Right cardiac atrium (tissue), 5 donors: Measurements from ENCODE around the gene ZNF677. TPM values are rescaled to one million over a fixed set of nuclear protein-coding genes. Genes with fewer than 3 reads are reported as not detected.
"Not testable (repeated sequence)": the region's sequence is repeated elsewhere in the genome, so short reads cannot be mapped to it uniquely, and the experiment has no call there.

Experiments used
- ATAC-seq, 2 donors: fragments of 200-7000 bp; cut with Tn5 transposase; one replicate each; pipeline versions ENCODE4 v1.8.0 to v1.9.1; 2020; ENCODE audit warnings: moderate library complexity in 2 of 2, mild to moderate bottlenecking in 1 of 2
- DNase-seq, 3 donors: peaks; one replicate each; pipeline ENCODE4 v3.0.0-alpha.2; 2020
- H3K27ac ChIP-seq: one replicate; pipeline ENCODE4 v1.5.1; 2013; ENCODE audit warnings: mild to moderate bottlenecking, low read length, control low read depth, moderate library complexity
- H3K27me3 ChIP-seq: one replicate; pipeline ENCODE4 v1.6.1; 2013; ENCODE audit not compliant: control insufficient read depth, insufficient read depth
- H3K4me1 ChIP-seq: one replicate; pipeline ENCODE4 v1.6.1; 2013; ENCODE audit warnings: low read length; ENCODE audit not compliant: control insufficient read depth, insufficient read depth
- H3K4me3 ChIP-seq: one replicate; pipeline ENCODE4 v1.5.1; 2013; ENCODE audit warnings: low read length, control low read depth
- H3K9me3 ChIP-seq: one replicate; pipeline ENCODE4 v1.6.1; 2013; ENCODE audit warnings: low read length; ENCODE audit not compliant: control insufficient read depth
- WGBS: extraction: QIAGEN DNeasy Blood & Tissue Kit; methylation state at CpG from one replicate; pipeline ENCODE4 v1.1.7; 2013; 5-methylcytosine and 5-hydroxymethylcytosine counted together
- intact Hi-C, 4 donors: fragments of 100-400 bp; cut with DNase I; formaldehyde crosslinking; loops; one replicate each; pipeline versions ENCODE4 v1.11.0 to v1.14.0; 2022 to 2023
- polyA plus RNA-seq: library from polyadenylated mRNA; stranded (reverse); fragments of 200-250 nt; gene quantifications from one replicate; pipeline ENCODE4 v1.2.3, GENCODE V29; 2013
- total RNA-seq, 4 donors: library from RNA; stranded (reverse); fragmentation: NEBNext Ultra II Directional; extraction: Animal tissue kit (Norgen Biotek cat#: 25700); gene quantifications; one replicate each; pipeline ENCODE4 v1.2.1, GENCODE V29; 2021
- donor health status: healthy with polysubstance abuse.
- donor health status: DM: no; HTN: yes; CAD: no.
- donor health status: DM: no; HTN: no; CAD: no.
- donor health status: DM: no; HTN: yes; CAD: no; lungs with severe emphysema.
- donor health status: DM: yes; HTN: yes; CAD: no.

The ZNF677 gene
- total and polyA plus RNA-seq, 5 donors = 18.7 to 27.9 (median 24.1) TPM

DNA sequence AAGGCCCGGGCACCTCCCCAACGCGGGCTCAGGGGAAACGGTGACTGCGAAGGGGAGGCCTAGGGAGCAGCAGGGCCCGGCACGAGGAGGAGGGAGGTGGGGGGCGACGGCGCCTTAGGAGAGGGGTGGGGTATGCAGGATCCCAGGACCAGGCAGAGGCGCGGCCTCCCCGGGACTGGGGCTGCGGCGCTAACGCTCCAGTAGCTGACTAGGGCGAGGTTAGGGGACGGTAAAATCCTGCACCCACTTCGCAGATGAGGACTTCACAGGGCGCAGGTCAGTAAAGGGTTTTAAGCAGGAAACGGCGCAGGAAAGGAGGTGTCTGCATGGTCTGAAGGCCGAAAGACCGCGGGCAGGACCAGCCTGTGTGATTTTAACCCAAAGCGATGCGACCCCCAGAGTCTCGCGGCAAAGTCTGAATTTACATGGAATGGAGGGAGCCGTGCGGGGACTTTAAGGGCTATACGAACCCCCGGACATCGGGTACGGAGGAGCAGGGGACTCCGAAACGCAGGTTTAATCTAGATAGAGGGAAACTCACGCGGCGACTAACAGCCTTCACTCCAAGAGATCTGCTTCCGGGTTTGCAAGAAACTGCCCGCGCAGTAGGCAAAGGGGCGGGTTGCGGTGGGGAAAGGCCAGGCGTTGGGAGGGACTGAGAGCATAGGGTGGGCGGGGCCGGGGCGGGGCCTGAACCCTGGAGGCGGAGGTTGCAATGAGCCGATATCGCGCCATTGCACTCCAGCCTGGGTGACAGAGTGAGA is 61.7 kb downstream of the ZNF677 start, which contains the start of gene ZNF665:
TSS of gene ZNF665 (minus strand) at position 588 of the 764 bp plus-strand sequence. CDS start 10,460 bp downstream, outside the sequence.
- under 1% methylated on average over 53 of the region's 53 CpGs for WGBS
- Histone ChIP-seq H3K4me1 (peaks cover 3% of the 10 kb centered on the region), H3K27me3 (no peaks in the 10 kb centered on the region), H3K9me3 (no peaks in the 10 kb centered on the region), H3K27ac (peak within 1 kb of the TSS; percentile 88), H3K4me3 (peak within 1 kb of the TSS; percentile 99)
- ATAC-seq = peak; percentile 90
- peak; percentile 91 to 95 (median 94) for DNase-seq
- intact Hi-C loops = loop anchor here in 2 of 4 donors (10.0 kb wide), 3 partner anchors 118 to 322 kb away; partner anchors contain the start of gene ZNF525 (in 2 of the 2)

DNA sequence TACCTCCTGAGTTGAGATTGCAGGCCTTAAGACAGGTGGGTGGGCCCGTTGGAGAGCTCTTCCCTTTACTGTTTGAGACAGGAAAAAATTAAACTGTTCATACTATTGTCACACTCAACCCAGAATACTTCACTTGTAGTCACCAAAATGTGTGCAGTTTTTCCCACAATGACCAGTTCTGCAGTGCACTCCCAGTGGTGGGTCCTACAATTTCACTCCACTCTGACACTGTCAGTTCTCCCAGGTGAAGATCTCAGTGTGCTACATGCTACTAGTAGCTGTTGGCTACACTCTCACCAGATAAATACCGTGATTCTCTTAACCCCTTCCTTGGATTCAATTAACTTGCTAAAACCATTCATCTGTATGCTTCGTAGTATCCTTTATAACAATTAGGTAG is 64.4 kb downstream of the ZNF677 start:
- intact Hi-C loops = loop anchor here in 2 of 4 donors (10.0 kb wide), 3 partner anchors 115 to 325 kb away; partner anchors contain the start of gene ZNF525 (in 2 of the 2)
- no peak for ATAC-seq
- Histone ChIP-seq H3K4me3 (no peak overlapping the region), H3K9me3 (no peaks in the 10 kb centered on the region), H3K27ac (no peak overlapping the region), H3K27me3 (no peaks in the 10 kb centered on the region), H3K4me1 (no peaks in the 10 kb centered on the region)
- DNase-seq = no peak
- WGBS = 85% methylated on average over 3 of the region's 3 CpGs

DNA sequence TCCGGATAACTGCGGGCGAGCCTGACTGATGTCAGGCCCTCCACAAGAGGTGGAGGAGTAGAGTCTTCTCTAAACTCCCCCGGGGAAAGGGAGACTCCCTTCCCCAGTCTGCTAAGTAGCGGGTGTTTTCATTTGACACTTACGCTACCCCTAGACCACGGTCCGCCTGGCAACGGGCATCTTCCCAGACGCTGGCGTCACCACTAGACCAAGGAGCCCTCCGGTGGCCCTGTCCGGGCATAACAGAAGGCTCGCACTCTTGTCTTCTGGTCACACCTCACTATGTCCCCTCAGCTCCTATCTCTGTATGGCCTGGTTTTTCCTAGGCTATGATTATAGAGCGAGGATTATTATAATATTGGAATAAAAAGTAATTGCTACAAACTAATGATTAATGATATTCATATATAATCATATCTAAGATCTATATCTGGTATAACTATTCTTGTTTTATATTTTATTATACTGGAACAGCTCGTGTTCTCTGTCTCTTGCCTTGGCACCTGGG is 64.9 kb downstream of the ZNF677 start:
- intact Hi-C loops = loop anchor here in 2 of 4 donors (10.0 kb wide), 3 partner anchors 115 to 325 kb away; partner anchors contain the start of gene ZNF525 (in 2 of the 2)
- not testable (repeated sequence) for ATAC-seq, H3K4me3 ChIP-seq, H3K27me3 ChIP-seq, DNase-seq, H3K27ac ChIP-seq, H3K9me3 ChIP-seq, H3K4me1 ChIP-seq
- WGBS = 67% methylated on average over 12 of the region's 16 CpGs

Other genes starting within 250 kb of the ZNF677 start
- not detected for gene ERVV-1, start 241.0 kb downstream of the ZNF677 start, total RNA-seq
- not detected for gene ERVV-1, start 241.0 kb downstream of the ZNF677 start, polyA plus RNA-seq
- not detected for gene ERVV-2, start 210.1 kb downstream of the ZNF677 start, total RNA-seq
- gene ERVV-2, start 210.1 kb downstream of the ZNF677 start, polyA plus RNA-seq = not detected
- gene ZNF160, start 151.5 kb downstream of the ZNF677 start, total RNA-seq = 10 to 100 TPM; 15.9 to 23.1 (median 18.1) TPM
- gene ZNF160, start 151.5 kb downstream of the ZNF677 start, polyA plus RNA-seq = 17.7 TPM
- gene ZNF415, start 122.0 kb downstream of the ZNF677 start, total RNA-seq = 10 to 100 TPM; 20.7 to 26.8 (median 22.1) TPM
- 20.4 TPM for gene ZNF415, start 122.0 kb downstream of the ZNF677 start, polyA plus RNA-seq
- gene ZNF347, start 95.8 kb downstream of the ZNF677 start, total RNA-seq = 1 to 10 TPM; 6.3 to 7.9 (median 7.3) TPM
- gene ZNF347, start 95.8 kb downstream of the ZNF677 start, polyA plus RNA-seq = 3.1 TPM
- gene ZNF665, start 61.5 kb downstream of the ZNF677 start, total RNA-seq = 1 to 10 TPM; 1.2 to 2.0 (median 1.5) TPM
- gene ZNF665, start 61.5 kb downstream of the ZNF677 start, polyA plus RNA-seq = 1.4 TPM
- gene VN1R2, start 3.4 kb upstream of the ZNF677 start, total RNA-seq = not detected
- gene VN1R2, start 3.4 kb upstream of the ZNF677 start, polyA plus RNA-seq = not detected
- not detected for gene VN1R4, start 12.8 kb upstream of the ZNF677 start, total RNA-seq
- gene VN1R4, start 12.8 kb upstream of the ZNF677 start, polyA plus RNA-seq = not detected
- 1 to 10 TPM; 3.7 to 4.8 (median 4.4) TPM for gene ZNF845, start 78.9 kb upstream of the ZNF677 start, total RNA-seq
- gene ZNF845, start 78.9 kb upstream of the ZNF677 start, polyA plus RNA-seq = 2.0 TPM
- 1 to 10 TPM; 5.4 to 9.3 (median 7.1) TPM for gene ZNF525, start 110.8 kb upstream of the ZNF677 start, total RNA-seq
- 2.1 TPM for gene ZNF525, start 110.8 kb upstream of the ZNF677 start, polyA plus RNA-seq
- gene ZNF765, start 140.3 kb upstream of the ZNF677 start, total RNA-seq = 1 to 10 TPM; 4.3 to 6.2 (median 4.4) TPM
- 2.5 TPM for gene ZNF765, start 140.3 kb upstream of the ZNF677 start, polyA plus RNA-seq
- gene ZNF761, start 177.1 kb upstream of the ZNF677 start, total RNA-seq = 1 to 10 TPM; 4.2 to 5.6 (median 5.1) TPM
- 4.4 TPM for gene ZNF761, start 177.1 kb upstream of the ZNF677 start, polyA plus RNA-seq
- 1 to 10 TPM; 1.4 to 2.4 (median 1.8) TPM for gene ZNF813, start 212.9 kb upstream of the ZNF677 start, total RNA-seq
- 0.86 TPM for gene ZNF813, start 212.9 kb upstream of the ZNF677 start, polyA plus RNA-seq